Fibroblast of lung (primary cell): ENCODE results near the gene EBF3. TPM values are rescaled to one million over a fixed set of nuclear protein-coding genes. Genes with fewer than 3 reads are reported as not detected.

Experiments used
- DNase-seq, 2 donors: peaks; one replicate each; pipeline versions ENCODE4 v3.0.0 to v3.0.0-alpha.2; 2010; ENCODE audit warnings: low read depth in 2 of 2
- H2AFZ ChIP-seq: 2 replicates; pipeline ENCODE4 v1.5.1; 2012; ENCODE audit warnings: low read length, control low read depth, inconsistent platforms
- H3K27ac ChIP-seq: 2 replicates; pipeline ENCODE4 v1.5.1; 2011; ENCODE audit warnings: low read length, control low read depth; ENCODE audit not compliant: insufficient read depth
- H3K27me3 ChIP-seq: 2 replicates; pipeline ENCODE4 v1.5.1; 2011; ENCODE audit warnings: mild to moderate bottlenecking, low read length; ENCODE audit not compliant: control insufficient read depth, insufficient read depth
- H3K36me3 ChIP-seq: 2 replicates; pipeline ENCODE4 v1.5.1; 2011; ENCODE audit warnings: low read length; ENCODE audit not compliant: control insufficient read depth, insufficient read depth
- H3K4me1 ChIP-seq: 2 replicates; pipeline ENCODE4 v1.5.1; 2011; ENCODE audit warnings: low read length; ENCODE audit not compliant: control insufficient read depth, insufficient read depth; ENCODE audit errors: extremely low read depth
- H3K4me2 ChIP-seq: 2 replicates; pipeline ENCODE4 v1.5.1; 2011; ENCODE audit warnings: low read length, control low read depth; ENCODE audit not compliant: insufficient read depth; ENCODE audit errors: extremely low read depth
- H3K4me3 ChIP-seq, 4 experiments: fragments of 200-600 bp in 1 of 4; sonication (generic) in 1 of 4; replicated peaks in 1 of 4; 2 replicates each; pipeline ENCODE4 v1.5.1; 2011 to 2016; ENCODE audit warnings: low read length in 4 of 4, low read depth in 3 of 4, mild to moderate bottlenecking in 3 of 4, control low read depth in 2 of 4, inconsistent platforms in 1 of 4, mixed read lengths in 1 of 4; ENCODE audit not compliant: insufficient read depth in 1 of 4; ENCODE audit errors: control extremely low read depth in 1 of 4
- H3K79me2 ChIP-seq: 2 replicates; pipeline ENCODE4 v1.5.1; 2012; ENCODE audit warnings: mild to moderate bottlenecking, low read length, inconsistent platforms; ENCODE audit not compliant: control insufficient read depth, insufficient read depth
- H3K9ac ChIP-seq: 2 replicates; pipeline ENCODE4 v1.5.1; 2011; ENCODE audit warnings: mild to moderate bottlenecking, low read length, control low read depth; ENCODE audit not compliant: insufficient read depth
- H3K9me3 ChIP-seq: 2 replicates; pipeline ENCODE4 v1.5.1; 2012; ENCODE audit warnings: low read depth, low read length; ENCODE audit not compliant: control insufficient read depth, insufficient read depth
- H4K20me1 ChIP-seq: 2 replicates; pipeline ENCODE4 v1.5.1; 2011; ENCODE audit warnings: low read length; ENCODE audit not compliant: control insufficient read depth, insufficient read depth; ENCODE audit errors: extremely low read depth
- CTCF ChIP-seq, 2 donors: IDR thresholded peaks in 1 of 2; conservative IDR thresholded peaks in 1 of 2; 1 replicate in 1 of 2; 2 replicates in 1 of 2; pipeline ENCODE4 v1.5.1; 2011 to 2012; ENCODE audit warnings: low read length in 2 of 2, control low read depth in 1 of 2, inconsistent platforms in 1 of 2, low read depth in 1 of 2, mild to moderate bottlenecking in 1 of 2
- EZH2 ChIP-seq: IDR thresholded peaks from 2 replicates; pipeline ENCODE4 v1.5.1; 2012; ENCODE audit warnings: low read length, control low read depth, mild to moderate bottlenecking; ENCODE audit errors: missing control alignments
- polyA plus RNA-seq, 2 donors: library from polyadenylated mRNA; depleted of rRNA in 1 of 2; stranded (reverse) in 1 of 2; unstranded in 1 of 2; fragments of >200 nt; gene quantifications; 2 replicates each; pipeline ENCODE4 v1.2.1, GENCODE V29; 2011 to 2012; ENCODE audit warnings: missing spikeins in 1 of 2
- total RNA-seq: library from RNA; depleted of rRNA; stranded (reverse); fragments of >200 nt; gene quantifications from 2 replicates; pipeline ENCODE4 v1.2.1, GENCODE V29; 2014

EBF3 gene
- total and polyA plus RNA-seq, 2 donors (not counting 1 experiment from before 2014, with no cell fraction given), result 0.12 to 0.17 TPM

GRCh38 chr10:129811208-129811607, 152.9 kb downstream of the EBF3 start:
- Histone ChIP-seq H2AFZ (no peak overlapping the region), H3K27me3 (no peaks in the 10 kb centered on the region), H3K27ac (no peak overlapping the region), H3K4me2 (no peak overlapping the region), H4K20me1 (no peaks in the 10 kb centered on the region), H3K36me3 (no peaks in the 10 kb centered on the region), H3K9me3 (no peaks in the 10 kb centered on the region), H3K9ac (no peak overlapping the region), H3K79me2 (no peaks in the 10 kb centered on the region), H3K4me1 (no peaks in the 10 kb centered on the region), H3K4me3 (no peak overlapping the region)
- DNase-seq, result no peak
- no peak for TF ChIP-seq CTCF (conservative IDR thresholded peaks at IDR 0.05 in 1 of 2, IDR thresholded peaks at IDR 0.05 in 1 of 2; ENCODE audit: low read depth in 1 of 2, low read length in 2 of 2)
- no peak for TF ChIP-seq EZH2

- H3K79me2 ChIP-seq, result no peaks in the 10 kb centered on the region
- no peaks in the 10 kb centered on the region for H4K20me1 ChIP-seq
- no peak overlapping the region for H3K27ac ChIP-seq
- H3K4me1 ChIP-seq, result no peaks in the 10 kb centered on the region
- TF ChIP-seq CTCF (conservative IDR thresholded peaks at IDR 0.05 in 1 of 2, IDR thresholded peaks at IDR 0.05 in 1 of 2; ENCODE audit: low read depth in 1 of 2, low read length in 2 of 2) (no peak), EZH2 (no peak)
- no peaks in the 10 kb centered on the region for H3K27me3 ChIP-seq
- no peak overlapping the region for H3K4me3 ChIP-seq
- no peak overlapping the region for H2AFZ ChIP-seq
- H3K36me3 ChIP-seq, result no peaks in the 10 kb centered on the region
- H3K4me2 ChIP-seq, result no peak overlapping the region
- no peaks in the 10 kb centered on the region for H3K9me3 ChIP-seq
- no peak for DNase-seq
- no peak overlapping the region for H3K9ac ChIP-seq
These were observed 154.2 kb downstream of the EBF3 start for GRCh38 chr10:129809841-129810240.

GRCh38 chr10:129809431-129809830, 154.6 kb downstream of the EBF3 start:
- Histone ChIP-seq H3K27ac (no peak overlapping the region), H3K27me3 (no peaks in the 10 kb centered on the region), H3K36me3 (no peaks in the 10 kb centered on the region), H3K4me1 (no peaks in the 10 kb centered on the region), H3K79me2 (no peaks in the 10 kb centered on the region), H3K9me3 (no peaks in the 10 kb centered on the region), H3K4me2 (no peak overlapping the region), H3K4me3 (no peak overlapping the region), H2AFZ (no peak overlapping the region), H4K20me1 (no peaks in the 10 kb centered on the region), H3K9ac (no peak overlapping the region)
- DNase-seq, result no peak
- TF ChIP-seq CTCF (conservative IDR thresholded peaks at IDR 0.05 in 1 of 2, IDR thresholded peaks at IDR 0.05 in 1 of 2; ENCODE audit: low read depth in 1 of 2, low read length in 2 of 2) (no peak), EZH2 (no peak)
